ENCODE measurements around the gene FARSB. TPM values are rescaled to one million over a fixed set of nuclear protein-coding genes. Genes with fewer than 3 reads are reported as not detected.

Gene FARSB
- total RNA-seq, 1 experiment from 2014 or later, result 32.9 TPM

DNA sequence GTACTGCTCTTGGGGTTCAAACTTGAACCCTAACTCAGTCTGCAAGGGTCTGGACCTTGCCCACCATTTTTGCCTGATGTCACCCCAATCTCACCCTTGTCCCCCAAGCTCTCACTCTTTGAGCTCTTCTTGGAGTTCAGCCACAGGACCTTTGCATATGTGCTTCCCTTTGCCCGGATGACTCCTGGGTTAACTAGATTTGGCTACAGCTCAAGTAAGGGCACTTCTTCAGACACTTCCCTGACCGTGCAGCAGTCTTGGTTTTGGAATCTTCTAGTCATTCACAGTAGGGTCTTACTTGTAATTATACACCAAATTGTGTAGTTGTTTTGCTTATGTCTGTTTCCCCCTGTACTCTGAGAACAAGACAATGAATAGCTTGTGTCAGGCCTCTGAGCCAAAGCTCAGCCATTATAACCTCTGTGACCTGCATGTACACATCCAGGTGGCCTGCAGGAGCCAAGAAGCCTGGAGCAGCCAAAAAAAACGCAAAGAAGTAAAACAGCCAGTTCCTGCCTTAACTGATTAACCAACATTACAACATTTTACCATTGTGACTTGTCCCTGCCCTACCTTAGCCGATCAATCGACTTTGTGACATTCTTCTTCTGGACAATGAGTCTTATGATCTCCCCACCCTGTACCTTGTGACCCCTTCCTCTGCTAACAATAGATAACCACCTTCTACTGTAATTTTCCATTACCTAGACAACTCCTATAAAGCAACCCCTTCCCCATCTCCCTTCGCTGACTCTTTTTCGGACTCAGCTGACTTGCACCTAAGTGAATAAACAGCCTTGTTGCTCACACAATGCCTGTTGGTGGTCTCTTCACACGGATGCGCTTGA lies 14.5 kb upstream of the FARSB start:
- Histone ChIP-seq H3K27ac (ENCODE audit: low read length) (no peak overlapping the region), H3K4me1 (ENCODE audit: insufficient read depth, low read length) (no peaks in the 10 kb centered on the region; the same call in 1 of the 2 replicates), H3K4me3 (ENCODE audit: low read length) (no peak overlapping the region), H3K36me3 (ENCODE audit: low read depth, low read length) (no peaks in the 10 kb centered on the region), H3K79me2 (ENCODE audit: low read length) (no peaks in the 10 kb centered on the region), H3K9me2 (replicated peaks; ENCODE audit: low read length) (no peaks in the 10 kb centered on the region), H3K27me3 (ENCODE audit: low read length) (no peaks in the 10 kb centered on the region), H3K9ac (ENCODE audit: low read length) (no peak overlapping the region), H4K20me1 (ENCODE audit: low read length) (no peaks in the 10 kb centered on the region), H3K9me3 (ENCODE audit: low read length) (no peaks in the 10 kb centered on the region), H3F3A (ENCODE audit: low read length, unreplicated experiment) (no peaks in the 10 kb centered on the region), H2AFZ (ENCODE audit: low read length) (no peak overlapping the region), H3K4me2 (ENCODE audit: low read length) (no peak overlapping the region)
- DNase-seq (no peak), ATAC-seq (no peak)
- intact Hi-C loops (cut with micrococcal nuclease), result no loop called here
- ChIA-PET POLR2A (ENCODE audit: unreplicated experiment) (no interaction called here), CTCF (no interaction called here)
- BruUV-seq (replicated peaks), result no TSS peak
- TF ChIP-seq EZH2 (IDR thresholded peaks at IDR 0.05; ENCODE audit: low read length, unreplicated experiment) (no peak), CTCF (conservative IDR thresholded peaks at IDR 0.05; ENCODE audit: low read depth, low read length) (no peak), EZH2phosphoT487 (IDR thresholded peaks at IDR 0.05; ENCODE audit: borderline replicate concordance, low read length) (no peak)

DNA sequence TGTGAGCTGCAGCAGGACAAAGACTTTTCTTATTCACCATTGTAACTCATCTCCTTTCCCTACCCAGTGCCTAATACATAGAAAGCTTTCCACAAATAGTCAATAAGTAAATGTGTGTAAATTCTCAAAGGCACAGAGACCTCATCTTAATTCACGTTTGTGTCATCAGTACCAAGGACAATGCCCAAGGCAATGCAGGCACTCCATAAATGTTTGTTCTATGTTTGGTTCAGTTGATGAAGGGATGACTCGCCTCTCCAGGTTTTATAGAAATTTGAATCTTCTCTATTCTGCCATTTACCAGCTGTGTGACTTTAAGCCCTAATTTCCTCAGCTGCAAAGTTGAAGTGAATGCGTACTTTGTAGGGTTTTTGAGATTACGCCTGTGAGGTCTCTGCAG lies 13.5 kb upstream of the FARSB start:
- BruUV-seq (replicated peaks), result no TSS peak
- H3K9me2 ChIP-seq (replicated peaks; ENCODE audit: low read length), result no peaks in the 10 kb centered on the region
- no peaks in the 10 kb centered on the region for H3F3A ChIP-seq (ENCODE audit: low read length, unreplicated experiment)
- no peaks in the 10 kb centered on the region for H3K36me3 ChIP-seq (ENCODE audit: low read depth, low read length)
- no peaks in the 10 kb centered on the region for H3K79me2 ChIP-seq (ENCODE audit: low read length)
- no peaks in the 10 kb centered on the region for H3K27me3 ChIP-seq (ENCODE audit: low read length)
- ATAC-seq (peak; percentile 88), DNase-seq (peak; percentile 45)
- intact Hi-C loops (cut with micrococcal nuclease), result no loop called here
- CTCF ChIA-PET, result no interaction called here
- no peak overlapping the region for H3K27ac ChIP-seq (ENCODE audit: low read length)
- no peak overlapping the region for H2AFZ ChIP-seq (ENCODE audit: low read length)
- H3K4me3 ChIP-seq (ENCODE audit: low read length), result no peak overlapping the region
- TF ChIP-seq CTCF (conservative IDR thresholded peaks at IDR 0.05; ENCODE audit: low read depth, low read length), result no peak
- no peak for TF ChIP-seq EZH2 (IDR thresholded peaks at IDR 0.05; ENCODE audit: low read length, unreplicated experiment)
- TF ChIP-seq EZH2phosphoT487 (IDR thresholded peaks at IDR 0.05; ENCODE audit: borderline replicate concordance, low read length), result no peak
- H3K9me3 ChIP-seq (ENCODE audit: low read length), result no peaks in the 10 kb centered on the region
- no peaks in the 10 kb centered on the region; the same call in 1 of the 2 replicates for H3K4me1 ChIP-seq (ENCODE audit: insufficient read depth, low read length)
- no peaks in the 10 kb centered on the region for H4K20me1 ChIP-seq (ENCODE audit: low read length)
- POLR2A ChIA-PET (ENCODE audit: unreplicated experiment), result no interaction called here
- H3K9ac ChIP-seq (ENCODE audit: low read length), result no peak overlapping the region
- no peak overlapping the region for H3K4me2 ChIP-seq (ENCODE audit: low read length)

GRCh38 chr2:222668494-222669154 lies 12.7 kb upstream of the FARSB start:
- no peaks in the 10 kb centered on the region for H3F3A ChIP-seq (ENCODE audit: low read length, unreplicated experiment)

More at GRCh38 chr2:222668494-222669154, 12.7 kb upstream of the FARSB start:
- H3K27me3 ChIP-seq (ENCODE audit: low read length), result no peaks in the 10 kb centered on the region
- H3K9me2 ChIP-seq (replicated peaks; ENCODE audit: low read length), result no peaks in the 10 kb centered on the region
- H3K27ac ChIP-seq (ENCODE audit: low read length), result no peak overlapping the region
- H3K36me3 ChIP-seq (ENCODE audit: low read depth, low read length), result no peaks in the 10 kb centered on the region
- H3K9me3 ChIP-seq (ENCODE audit: low read length), result no peaks in the 10 kb centered on the region
- H4K20me1 ChIP-seq (ENCODE audit: low read length), result no peaks in the 10 kb centered on the region
- ATAC-seq, result no peak
- H3K4me2 ChIP-seq (ENCODE audit: low read length), result no peak overlapping the region
- ChIA-PET POLR2A (ENCODE audit: unreplicated experiment) (no interaction called here), CTCF (no interaction called here)
- H3K9ac ChIP-seq (ENCODE audit: low read length), result no peak overlapping the region
- BruUV-seq (replicated peaks), result no TSS peak
- H3K79me2 ChIP-seq (ENCODE audit: low read length), result no peaks in the 10 kb centered on the region
- no peaks in the 10 kb centered on the region; the same call in 1 of the 2 replicates for H3K4me1 ChIP-seq (ENCODE audit: insufficient read depth, low read length)
- no peak for DNase-seq
- H2AFZ ChIP-seq (ENCODE audit: low read length), result no peak overlapping the region
- no peak overlapping the region for H3K4me3 ChIP-seq (ENCODE audit: low read length)
- no peak for TF ChIP-seq EZH2phosphoT487 (IDR thresholded peaks at IDR 0.05; ENCODE audit: borderline replicate concordance, low read length)
- TF ChIP-seq EZH2 (IDR thresholded peaks at IDR 0.05; ENCODE audit: low read length, unreplicated experiment), result no peak
- no peak for TF ChIP-seq CTCF (conservative IDR thresholded peaks at IDR 0.05; ENCODE audit: low read depth, low read length)
- intact Hi-C loops (cut with micrococcal nuclease), result no loop called here
